Measurements from ENCODE around the gene SIRT7.

DNA sequence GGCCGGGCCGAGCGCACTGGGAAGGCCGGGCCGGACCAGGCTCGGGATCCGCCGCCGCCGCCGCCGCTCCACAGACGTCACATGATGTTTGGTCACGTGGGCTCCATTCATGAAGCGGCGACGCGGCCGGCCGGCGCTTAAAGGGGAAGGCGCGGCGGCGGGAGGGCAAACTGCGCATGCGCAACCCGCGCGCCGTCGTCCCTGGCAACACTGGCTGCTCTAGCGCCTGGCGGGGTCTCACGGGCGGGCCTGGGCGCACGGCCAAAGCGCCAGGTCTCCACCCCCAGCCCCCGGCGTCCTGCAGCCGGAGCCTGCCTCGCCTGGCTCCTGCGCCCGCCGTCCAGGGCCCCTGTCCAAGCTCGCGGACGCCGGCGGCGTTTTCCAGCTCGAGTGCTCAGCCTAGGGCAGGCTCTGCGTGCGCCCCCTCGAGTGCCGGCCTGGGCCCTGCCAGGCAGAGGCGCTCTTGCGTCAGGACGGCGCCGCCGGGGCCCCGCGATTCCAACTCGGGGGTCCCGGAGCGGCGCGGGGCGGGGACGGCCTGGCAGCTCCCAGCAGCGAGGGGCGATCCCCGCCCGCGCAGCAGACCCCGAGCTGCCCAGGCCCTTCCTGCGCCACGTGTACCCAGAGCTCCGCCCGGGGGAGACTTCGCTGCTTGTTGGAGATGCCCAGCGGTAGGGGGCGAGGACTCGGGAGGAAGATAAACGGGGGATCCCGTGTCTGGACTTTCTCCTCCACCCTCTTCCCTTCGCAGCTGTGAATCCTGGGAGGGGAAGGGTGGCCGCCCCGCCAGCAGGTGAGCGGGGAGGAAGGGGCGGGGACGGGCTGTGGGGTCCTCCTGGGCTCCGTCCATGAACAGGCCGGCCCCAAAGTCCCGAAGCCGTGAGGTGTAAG is 9.9 kb upstream of the SIRT7 start, which contains the start of gene MAFG:
- TF ChIP-seq, protein P1, sequence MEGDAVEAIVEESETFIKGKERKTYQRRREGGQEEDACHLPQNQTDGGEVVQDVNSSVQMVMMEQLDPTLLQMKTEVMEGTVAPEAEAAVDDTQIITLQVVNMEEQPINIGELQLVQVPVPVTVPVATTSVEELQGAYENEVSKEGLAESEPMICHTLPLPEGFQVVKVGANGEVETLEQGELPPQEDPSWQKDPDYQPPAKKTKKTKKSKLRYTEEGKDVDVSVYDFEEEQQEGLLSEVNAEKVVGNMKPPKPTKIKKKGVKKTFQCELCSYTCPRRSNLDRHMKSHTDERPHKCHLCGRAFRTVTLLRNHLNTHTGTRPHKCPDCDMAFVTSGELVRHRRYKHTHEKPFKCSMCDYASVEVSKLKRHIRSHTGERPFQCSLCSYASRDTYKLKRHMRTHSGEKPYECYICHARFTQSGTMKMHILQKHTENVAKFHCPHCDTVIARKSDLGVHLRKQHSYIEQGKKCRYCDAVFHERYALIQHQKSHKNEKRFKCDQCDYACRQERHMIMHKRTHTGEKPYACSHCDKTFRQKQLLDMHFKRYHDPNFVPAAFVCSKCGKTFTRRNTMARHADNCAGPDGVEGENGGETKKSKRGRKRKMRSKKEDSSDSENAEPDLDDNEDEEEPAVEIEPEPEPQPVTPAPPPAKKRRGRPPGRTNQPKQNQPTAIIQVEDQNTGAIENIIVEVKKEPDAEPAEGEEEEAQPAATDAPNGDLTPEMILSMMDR (IDR thresholded peaks at IDR 0.05): peak in 5 of 6 experiments; percentile 23 to 62 (median 39)
- TF ChIP-seq POLR2A (IDR thresholded peaks at IDR 0.05): peak in 1 of 4 donors; percentile 80
- TF ChIP-seq EP300 (IDR thresholded peaks at IDR 0.05): no peak

Data from upper lobe of left lung (tissue), 4 donors.